Erythroblast (primary cell): Measurements from ENCODE around the gene ZNF23.

ENCODE experiments used
- GATA1 ChIP-seq: IDR thresholded peaks from 2 replicates; pipeline ENCODE4 v1.6.1; 2011; ENCODE audit warnings: low read depth, mild to moderate bottlenecking, control low read depth, low read length, moderate library complexity
- POLR2A ChIP-seq: IDR thresholded peaks from 2 replicates; pipeline ENCODE4 v1.6.1; 2011; ENCODE audit warnings: mild to moderate bottlenecking, low read length

DNA sequence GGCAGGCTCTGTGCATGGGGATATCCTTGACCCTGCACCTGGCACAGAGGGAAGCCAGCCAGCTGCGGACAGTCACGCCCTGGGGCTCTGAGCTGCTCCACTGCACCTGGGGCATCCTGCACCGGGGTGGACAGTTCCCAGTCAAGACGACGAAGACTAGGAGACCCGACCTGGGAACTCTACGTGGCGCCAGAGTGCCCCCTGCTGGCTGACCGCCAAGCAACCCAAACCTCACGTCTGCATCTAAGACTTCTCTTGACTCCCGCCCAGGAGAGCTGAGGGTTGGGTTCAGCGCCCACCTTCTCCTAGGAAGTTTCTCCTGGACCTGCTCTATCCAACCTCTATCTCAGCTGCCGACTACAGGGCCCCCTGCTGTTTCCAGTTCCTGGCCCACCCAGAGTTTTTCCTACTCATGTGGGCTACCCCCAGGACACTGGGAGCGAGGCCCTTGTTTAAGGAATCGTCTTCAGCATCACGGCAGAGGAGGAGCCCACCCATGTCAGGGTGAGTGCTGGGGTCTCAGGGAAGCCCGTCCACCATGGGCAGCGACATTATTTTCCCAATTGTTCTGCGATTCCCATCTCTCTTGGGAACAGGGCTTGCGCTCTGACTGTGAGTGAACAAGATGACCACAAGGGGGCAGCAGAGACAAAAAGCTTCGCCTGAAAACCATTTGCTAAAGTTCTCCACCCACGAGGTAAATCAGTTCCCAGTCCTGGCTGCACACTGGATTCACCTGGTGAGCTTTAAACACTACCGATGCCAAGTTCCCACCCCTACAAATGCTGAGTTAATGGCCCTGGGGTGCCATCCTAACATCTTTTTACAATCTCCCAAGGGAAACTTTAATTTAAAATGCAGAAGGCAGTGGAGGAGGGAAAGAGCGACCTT lies 49.5 kb downstream of the ZNF23 start:
- TF ChIP-seq POLR2A = no peak
- TF ChIP-seq GATA1 = no peak
